Activated CD4-positive, alpha-beta T cell treated with anti-CD3 and anti-CD28 coated beads, Interleukin-2, amount 10 ng/mL, durations not matched to agents 7 days and 5 days (primary cell): ENCODE measurements around the gene NFKBIL1. TPM values are rescaled to one million over a fixed set of nuclear protein-coding genes. Genes with fewer than 3 reads are reported as not detected.
"Not testable (repeated sequence)": the region's sequence is repeated elsewhere in the genome, so short reads cannot be mapped to it uniquely, and the experiment has no call there.

Experiments
- CTCF ChIA-PET: fragments of 350-600 bp; sonication (Branson Sonifier 250); formaldehyde crosslinking; loops from one replicate; lab custom pipeline; 2021; ENCODE audit warnings: antibody characterized with exemption; lab: Charles Lee
- POLR2A ChIA-PET: fragments of 350-600 bp; sonication (Branson Sonifier 250); formaldehyde crosslinking; loops from one replicate; lab custom pipeline; 2021; ENCODE audit warnings: antibody characterized with exemption; lab: Charles Lee
- DNase-seq: peaks from one replicate; pipeline ENCODE4 v3.0.0-alpha.2; 2020
- H3K27ac Mint-ChIP-seq: one replicate; pipeline ENCODE4 v1.8.0; 2021; ENCODE audit warnings: mild to moderate bottlenecking, moderate library complexity, mixed read lengths
- H3K27me3 Mint-ChIP-seq: one replicate; pipeline ENCODE4 v1.8.0; 2021; ENCODE audit warnings: mixed read lengths
- H3K36me3 Mint-ChIP-seq: one replicate; pipeline ENCODE4 v1.8.0; 2021; ENCODE audit warnings: low read depth, mixed read lengths
- H3K4me1 Mint-ChIP-seq: one replicate; pipeline ENCODE4 v1.8.0; 2021; ENCODE audit warnings: mixed read lengths
- H3K4me3 Mint-ChIP-seq: one replicate; pipeline ENCODE4 v1.8.0; 2021; ENCODE audit warnings: mild to moderate bottlenecking, moderate library complexity, mixed read lengths
- H3K9me3 Mint-ChIP-seq: one replicate; pipeline ENCODE4 v1.8.0; 2021; ENCODE audit warnings: mixed read lengths
- total RNA-seq, 2 experiments: library from RNA; stranded (reverse); gene quantifications; one replicate each; pipeline ENCODE4 v1.2.3, GENCODE V29; 2021

Gene NFKBIL1
- total RNA-seq, 2 experiments from 2014 or later: 15.8 to 16.0 TPM

DNA sequence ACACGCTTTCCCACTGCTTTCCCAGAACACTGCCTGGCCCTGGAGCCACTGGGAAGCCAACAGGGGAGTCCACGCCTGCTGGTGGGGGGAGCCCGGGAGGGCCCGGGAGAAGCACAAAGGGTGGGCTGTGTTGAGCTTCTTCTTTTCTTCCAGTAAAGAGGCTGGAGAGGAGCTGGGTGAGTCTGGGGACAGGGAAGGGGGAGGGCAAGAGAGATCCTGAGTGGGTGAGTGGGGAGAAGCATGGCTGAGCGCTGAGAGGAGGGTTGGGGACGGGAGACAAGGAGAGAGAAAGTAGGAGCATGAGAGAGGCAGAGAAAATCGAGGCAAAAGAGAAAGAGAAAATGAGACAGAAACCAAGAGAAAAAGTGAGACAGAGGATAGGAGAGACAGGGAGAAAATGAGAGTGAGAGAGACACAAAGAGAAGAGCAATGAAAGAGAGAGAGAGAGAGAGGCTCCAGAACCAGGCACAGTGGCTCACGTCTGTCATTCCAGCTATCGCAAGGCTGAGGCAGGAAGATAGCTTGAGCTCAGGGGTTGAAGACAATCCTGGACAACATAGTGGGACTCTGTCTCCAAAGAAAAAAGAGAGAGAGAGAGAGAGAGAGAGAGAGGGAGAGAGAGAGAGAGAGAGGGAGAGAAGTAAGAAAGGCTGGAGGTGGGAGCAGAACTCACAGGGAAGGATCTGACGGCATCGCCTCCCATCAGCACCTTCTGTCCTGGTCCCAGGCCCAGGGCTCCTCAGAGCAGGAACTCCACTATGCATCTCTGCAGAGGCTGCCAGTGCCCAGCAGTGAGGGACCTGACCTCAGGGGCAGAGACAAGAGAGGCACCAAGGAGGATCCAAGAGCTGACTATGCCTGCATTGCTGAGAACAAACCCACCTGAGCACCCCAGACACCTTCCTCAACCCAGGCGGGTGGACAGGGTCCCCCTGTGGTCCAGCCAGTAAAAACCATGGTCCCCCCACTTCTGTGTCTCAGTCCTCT is 40.7 kb downstream of the NFKBIL1 start:
- Mint-ChIP-seq H3K36me3 (peaks cover 24% of the 10 kb centered on the region), H3K4me3 (peak overlapping the region; percentile 72), H3K9me3 (no peaks in the 10 kb centered on the region), H3K27ac (peak overlapping the region; percentile 94), H3K4me1 (peaks cover 74% of the 10 kb centered on the region), H3K27me3 (no peaks in the 10 kb centered on the region)
- CTCF ChIA-PET: interaction anchor here (0.5 to 30.8 kb wide), 10 partner anchors 6 to 551 kb away, joined by 3 to 576 read pairs (median 9); partner anchors contain the start of genes ATP6V1G2, LST1, LTB and NCR3
- no peak for DNase-seq
- POLR2A ChIA-PET: interaction anchor here (0.8 to 1.3 kb wide), 3 partner anchors 12 to 28 kb away, joined by 4 to 5 read pairs (median 5); partner anchors contain the start of gene TNF

DNA sequence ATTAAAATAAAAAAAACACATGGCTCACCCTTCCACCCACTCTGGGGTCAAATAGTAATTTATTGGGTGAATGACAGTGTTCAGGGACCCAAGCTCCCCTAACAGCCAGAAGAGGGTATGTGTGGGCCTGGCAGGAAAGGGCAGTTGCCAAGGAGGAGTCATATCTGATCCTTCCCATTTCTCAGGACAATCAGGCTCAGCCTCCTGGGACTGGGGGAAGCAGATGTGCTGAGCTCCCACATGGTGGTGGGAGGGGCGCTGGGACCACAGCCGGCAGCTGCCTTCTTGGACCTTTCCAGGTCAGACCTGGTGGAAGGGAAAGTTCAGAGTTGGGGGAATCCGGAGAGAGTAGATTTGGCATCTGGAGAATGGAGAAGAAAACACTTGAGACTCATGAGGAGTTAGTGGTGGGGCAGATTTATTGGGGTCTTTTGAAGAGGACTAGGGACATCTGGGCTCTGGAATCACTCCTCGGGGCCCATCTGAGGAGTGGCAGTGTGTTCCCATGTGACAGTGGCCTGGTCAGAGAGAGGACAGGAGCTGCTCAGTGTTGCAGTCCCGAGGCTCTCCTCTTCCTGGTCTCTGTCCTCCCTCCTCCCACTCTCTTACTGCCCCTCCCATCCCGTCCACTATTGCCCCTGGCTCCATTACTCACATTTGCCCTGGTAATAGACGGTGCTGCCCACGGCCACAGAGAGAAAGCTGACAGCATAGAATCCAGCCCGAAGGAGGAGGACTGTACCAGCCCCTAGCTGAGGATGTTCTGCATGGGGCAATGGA is 41.7 kb downstream of the NFKBIL1 start:
- DNase-seq: no peak
- ChIA-PET CTCF (interaction anchor here (0.6 to 30.8 kb wide), 7 partner anchors 7 to 550 kb away, joined by 3 to 576 read pairs (median 14); partner anchors contain the start of genes ATP6V1G2, LST1, LTB and NCR3), POLR2A (interaction anchor here (1.3 kb wide), 1 partner anchor 14 kb away, joined by 4 read pairs; the partner anchor contains the start of gene TNF)
- H3K27me3 Mint-ChIP-seq: no peaks in the 10 kb centered on the region
- no peaks in the 10 kb centered on the region for H3K9me3 Mint-ChIP-seq
- no peak overlapping the region for H3K4me3 Mint-ChIP-seq
- H3K4me1 Mint-ChIP-seq: peaks cover 73% of the 10 kb centered on the region
- H3K36me3 Mint-ChIP-seq: peaks cover 18% of the 10 kb centered on the region
- H3K27ac Mint-ChIP-seq: peak overlapping the region; percentile 77

DNA sequence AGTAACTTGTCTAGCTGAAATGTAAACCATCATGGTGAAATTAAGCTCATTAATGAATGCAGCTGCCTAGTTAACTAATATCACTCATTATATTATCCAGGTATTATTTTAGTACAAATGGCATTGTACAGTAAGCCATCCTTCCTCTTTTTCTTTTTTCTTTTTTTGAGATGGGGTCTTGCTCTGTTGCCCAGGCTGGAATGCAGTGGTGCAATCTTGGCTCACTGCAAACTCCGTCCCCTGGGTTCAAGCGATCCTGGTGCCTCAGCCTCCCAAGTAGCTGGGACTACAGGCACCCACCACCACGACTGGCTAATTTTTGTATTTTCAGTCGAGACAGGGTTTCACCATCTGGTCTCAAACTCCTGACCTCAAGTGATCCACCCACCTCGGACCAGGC is 43.3 kb downstream of the NFKBIL1 start:
- H3K4me3 Mint-ChIP-seq, DNase-seq, H3K27me3 Mint-ChIP-seq, POLR2A ChIA-PET, H3K9me3 Mint-ChIP-seq: not testable (repeated sequence)
- peaks cover 64% of the 10 kb centered on the region for H3K4me1 Mint-ChIP-seq
- CTCF ChIA-PET: interaction anchor here (18.9 to 30.8 kb wide), 2 partner anchors 6 to 9 kb away, joined by 576 read pairs; partner anchors contain the start of genes LST1, LTB, NCR3 and TNF
- peak overlapping the region; percentile 2 for H3K27ac Mint-ChIP-seq
- peaks cover 15% of the 10 kb centered on the region for H3K36me3 Mint-ChIP-seq

DNA sequence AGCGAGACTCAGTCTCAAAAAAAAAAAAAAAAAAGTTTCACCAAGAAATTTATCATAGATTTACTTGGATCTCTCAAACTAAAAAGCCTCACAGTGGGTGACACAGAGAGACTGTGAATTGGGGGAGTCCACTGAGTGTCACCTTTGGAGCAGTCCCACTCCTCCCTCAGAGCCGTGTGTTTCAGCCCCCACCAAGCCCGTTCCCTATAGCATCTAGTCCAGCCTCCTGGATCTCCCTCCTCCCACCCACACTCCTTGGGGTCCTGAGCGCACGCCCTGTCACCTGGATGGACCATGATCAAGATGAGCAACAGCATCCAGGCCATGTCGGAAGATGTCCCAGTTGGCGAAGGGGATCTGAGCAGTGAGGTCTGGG is 45.0 kb downstream of the NFKBIL1 start:
- Mint-ChIP-seq H3K9me3 (no peaks in the 10 kb centered on the region), H3K4me1 (peaks cover 58% of the 10 kb centered on the region), H3K36me3 (peaks cover 15% of the 10 kb centered on the region), H3K27ac (peak overlapping the region; percentile 90), H3K4me3 (peak overlapping the region; percentile 54), H3K27me3 (no peaks in the 10 kb centered on the region)
- ChIA-PET POLR2A (interaction anchor here (1.0 to 1.3 kb wide), 5 partner anchors 10 to 37 kb away, joined by 3 to 9 read pairs (median 5); partner anchors contain the start of genes LTB and TNF), CTCF (interaction anchor here (2.5 to 30.8 kb wide), 3 partner anchors 11 to 42 kb away, joined by 7 to 576 read pairs (median 497); partner anchors contain the start of genes ATP6V1G2, DDX39B, LST1 and LTB)
- no peak for DNase-seq

DNA sequence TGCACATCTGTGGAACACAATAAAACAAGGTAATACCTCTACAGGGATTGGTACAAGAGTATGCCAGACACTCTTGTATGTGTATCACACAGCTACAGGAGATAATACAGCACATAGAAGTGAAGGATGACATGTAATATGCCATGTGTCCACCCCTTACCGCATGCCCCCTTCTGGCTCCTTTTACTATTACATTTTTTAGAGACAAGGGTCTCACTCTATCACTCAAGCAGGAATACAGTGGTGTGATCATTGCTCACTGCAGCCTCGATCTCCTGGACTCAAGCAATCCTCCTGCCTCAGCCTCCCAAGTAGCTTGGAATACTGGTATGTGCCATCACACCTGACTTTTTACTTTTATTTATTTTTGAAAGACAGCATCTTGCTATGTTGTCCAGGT is 49.6 kb downstream of the NFKBIL1 start:
- DNase-seq: peak; percentile 66
- Mint-ChIP-seq H3K9me3 (no peaks in the 10 kb centered on the region), H3K27me3 (no peaks in the 10 kb centered on the region), H3K27ac (peak overlapping the region; percentile 3), H3K4me1 (peaks cover 51% of the 10 kb centered on the region), H3K4me3 (no peak overlapping the region), H3K36me3 (no peaks in the 10 kb centered on the region)
- ChIA-PET CTCF (interaction anchor here (0.9 to 30.8 kb wide), 9 partner anchors 12 to 288 kb away, joined by 3 to 576 read pairs (median 36); partner anchors contain the start of genes AIF1, ATP6V1G2, DDX39B and LST1), POLR2A (interaction anchor here (1.7 to 2.7 kb wide), 2 partner anchors 15 to 22 kb away, joined by 5 to 15 read pairs; partner anchors contain the start of genes LTB and TNF)

DNA sequence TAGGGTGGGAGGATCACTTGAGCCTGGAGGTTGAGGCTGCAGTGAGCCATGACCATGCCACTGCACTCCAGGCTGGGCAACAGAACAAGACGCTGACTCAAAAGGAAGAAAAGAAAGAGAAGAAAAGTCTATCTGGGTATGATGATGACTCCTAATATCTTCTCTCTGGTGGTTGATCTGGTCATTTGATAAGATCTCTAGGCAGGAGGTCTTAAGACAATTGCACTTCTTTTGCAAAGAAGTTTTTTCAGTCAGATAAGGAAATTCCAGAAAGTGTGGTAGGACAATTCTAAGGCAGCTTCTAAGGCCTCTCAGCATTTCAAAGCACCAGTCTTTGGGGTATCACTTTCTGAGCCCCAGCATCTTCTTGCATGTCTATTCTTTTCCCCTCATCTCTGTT is 59.9 kb downstream of the NFKBIL1 start:
- no peak for DNase-seq
- no peaks in the 10 kb centered on the region for H3K9me3 Mint-ChIP-seq
- no peak overlapping the region for H3K4me3 Mint-ChIP-seq
- H3K27me3 Mint-ChIP-seq: peaks cover 2% of the 10 kb centered on the region
- POLR2A ChIA-PET: no interaction called here
- peaks cover 3% of the 10 kb centered on the region for H3K4me1 Mint-ChIP-seq
- H3K27ac Mint-ChIP-seq: peak overlapping the region; percentile 42
- H3K36me3 Mint-ChIP-seq: no peaks in the 10 kb centered on the region
- CTCF ChIA-PET: interaction anchor here (0.6 to 30.8 kb wide), 6 partner anchors 9 to 274 kb away, joined by 3 to 576 read pairs (median 6); partner anchors contain the start of genes DDX39B, LST1, LTB and NCR3

Other genes with a start within 250 kb of the NFKBIL1 start
- gene HLA-B, start 190.4 kb upstream of the NFKBIL1 start, total RNA-seq: 1,000 to 10,000 TPM; 4,654 to 4,702 TPM
- 10 to 100 TPM; 10.5 to 10.8 TPM for gene MICA, start 144.0 kb upstream of the NFKBIL1 start, total RNA-seq
- 10 to 100 TPM; 54.2 to 55.7 TPM for gene MICB, start 49.5 kb upstream of the NFKBIL1 start, total RNA-seq
- not detected for gene MCCD1, start 18.6 kb upstream of the NFKBIL1 start, total RNA-seq
- 100 to 1,000 TPM; 420 to 442 TPM for gene DDX39B, start 5.6 kb upstream of the NFKBIL1 start, total RNA-seq
- 1 to 10 TPM; 3.6 to 3.7 TPM for gene ATP6V1G2, start 1.0 kb upstream of the NFKBIL1 start, total RNA-seq
- 10 to 100 TPM; 20.9 to 27.0 TPM for gene LTA, start 24.7 kb downstream of the NFKBIL1 start, total RNA-seq
- gene TNF, start 28.0 kb downstream of the NFKBIL1 start, total RNA-seq: 10 to 100 TPM; 46.5 to 47.1 TPM
- gene LTB, start 34.8 kb downstream of the NFKBIL1 start, total RNA-seq: 100 to 1,000 TPM; 585 to 747 TPM
- gene LST1, start 38.7 kb downstream of the NFKBIL1 start, total RNA-seq: 10 to 100 TPM; 33.3 to 36.8 TPM
- 10 to 100 TPM; 20.0 to 23.8 TPM for gene NCR3, start 45.4 kb downstream of the NFKBIL1 start, total RNA-seq
- 10 to 100 TPM; 48.0 to 54.2 TPM for gene AIF1, start 67.6 kb downstream of the NFKBIL1 start, total RNA-seq
- 100 to 1,000 TPM; 240 to 246 TPM for gene PRRC2A, start 73.1 kb downstream of the NFKBIL1 start, total RNA-seq
- 100 to 1,000 TPM; 268 to 286 TPM for gene BAG6, start 105.1 kb downstream of the NFKBIL1 start, total RNA-seq
- 1 to 10 TPM; 3.9 to 4.5 TPM for gene APOM, start 108.3 kb downstream of the NFKBIL1 start, total RNA-seq
- gene C6orf47, start 113.2 kb downstream of the NFKBIL1 start, total RNA-seq: 10 to 100 TPM; 20.2 to 20.9 TPM
- gene GPANK1, start 117.4 kb downstream of the NFKBIL1 start, total RNA-seq: 10 to 100 TPM; 34.4 to 42.9 TPM
- 100 to 1,000 TPM; 218 to 273 TPM for gene CSNK2B, start 118.5 kb downstream of the NFKBIL1 start, total RNA-seq
- 10 to 100 TPM; 26.0 to 27.4 TPM for gene LY6G5B, start 122.4 kb downstream of the NFKBIL1 start, total RNA-seq
- 1 to 10 TPM; 1.7 to 2.1 TPM for gene LY6G5C, start 133.5 kb downstream of the NFKBIL1 start, total RNA-seq
- 10 to 100 TPM; 47.2 to 54.1 TPM for gene ABHD16A, start 155.7 kb downstream of the NFKBIL1 start, total RNA-seq
- not detected for gene LY6G6F, start 159.3 kb downstream of the NFKBIL1 start, total RNA-seq
- gene LY6G6D, start 167.7 kb downstream of the NFKBIL1 start, total RNA-seq: not detected
- not detected for gene LY6G6C, start 174.1 kb downstream of the NFKBIL1 start, total RNA-seq
- gene MPIG6B, start 175.8 kb downstream of the NFKBIL1 start, total RNA-seq: under 1 TPM; 0.15 to 0.19 TPM
- 10 to 100 TPM; 13.3 to 15.4 TPM for gene DDAH2, start 181.7 kb downstream of the NFKBIL1 start, total RNA-seq
- gene CLIC1, start 188.9 kb downstream of the NFKBIL1 start, total RNA-seq: 100 to 1,000 TPM; 525 to 561 TPM
- gene MSH5, start 192.4 kb downstream of the NFKBIL1 start, total RNA-seq: 10 to 100 TPM; 56.1 to 58.0 TPM
- gene SAPCD1, start 215.0 kb downstream of the NFKBIL1 start, total RNA-seq: 10 to 100 TPM in 1 of 2 experiments, 1 to 10 TPM in 1; 9.8 to 12.0 TPM
- 1 to 10 TPM; 5.2 to 5.4 TPM for gene VWA7, start 229.7 kb downstream of the NFKBIL1 start, total RNA-seq
- gene VARS1, start 248.1 kb downstream of the NFKBIL1 start, total RNA-seq: 100 to 1,000 TPM in 1 of 2 experiments, 10 to 100 TPM in 1; 85.0 to 100 TPM